HCT116 (cell line): ENCODE results near the gene SHF. TPM values are rescaled to one million over a fixed set of nuclear protein-coding genes. Genes with fewer than 3 reads are reported as not detected.
A peak's percentile ranks its signal among the peaks of the same experiment; 100 is the strongest.

Source experiments
- ATAC-seq: fragments of 200-7000 bp; cut with Tn5 transposase; 2 replicates; pipeline ENCODE4 v1.9.1; 2020; ENCODE audit warnings: mild to moderate bottlenecking, moderate library complexity
- BruUV-seq: library from RNA; stranded (reverse); fragments of 400-500 nt; replicated peaks from 2 replicates; lab custom pipeline; 2021; lab: Mats Ljungman, UMichigan
- CTCF ChIA-PET: fragments of 300-600 bp; sonication (Branson Sonifier 250); formaldehyde crosslinking; loops from one replicate; lab custom pipeline; 2021; ENCODE audit warnings: antibody characterized with exemption; lab: Charles Lee
- POLR2A ChIA-PET: fragments of 300-600, 350-600 bp; sonication (Branson Sonifier 250); formaldehyde crosslinking; loops from one replicate; lab custom pipeline; 2021; ENCODE audit warnings: antibody characterized with exemption; lab: Charles Lee
- RAD21 ChIA-PET, 2 experiments: fragments of 300-600 bp; sonication (Branson Sonifier 250); formaldehyde crosslinking; loops; one replicate each; lab custom pipeline; 2023; ENCODE audit warnings: low total read pairs in 2 of 2; ENCODE audit not compliant: uncharacterized antibody in 2 of 2, unreplicated experiment in 2 of 2, low non-redundant PET in 1 of 2; lab: Charles Lee
- DNase-seq: peaks from one replicate; pipeline ENCODE4 v3.0.0-alpha.2; 2010; ENCODE audit warnings: low read depth, low spot score
- H2AFZ ChIP-seq: fragments of 200-600 bp; shearing (Covaris generic), sonication (generic); 2 replicates; pipeline ENCODE4 v1.6.1; 2017; ENCODE audit warnings: low read depth, mixed run types, mixed read lengths, antibody characterized with exemption, low read length; ENCODE audit not compliant: poor library complexity, severe bottlenecking
- H3K27ac ChIP-seq: 2 replicates; pipeline ENCODE4 v1.5.1; 2012; ENCODE audit warnings: low read depth, low read length
- H3K27me3 ChIP-seq: fragments of 200-600 bp; sonication (generic); 2 replicates; pipeline ENCODE4 v1.6.1; 2016; ENCODE audit warnings: mixed run types, low read length, mixed read lengths; ENCODE audit not compliant: insufficient read depth
- H3K36me3 ChIP-seq, 2 experiments: fragments of 200-500 bp in 1 of 2; fragments of 200-600 bp in 1 of 2; sonication (Bioruptor generic) in 1 of 2; sonication (generic) in 1 of 2; 2 replicates each; pipeline versions ENCODE4 v1.5.1 to v1.6.1; 2014 to 2016; ENCODE audit warnings: low read length in 2 of 2, inconsistent platforms in 1 of 2, mixed read lengths in 1 of 2, mixed run types in 1 of 2; ENCODE audit not compliant: insufficient read depth in 2 of 2, control insufficient read depth in 1 of 2
- H3K4me1 ChIP-seq, 2 experiments: fragments of 200-600 bp in 1 of 2; sonication (generic) in 1 of 2; 2 replicates each; pipeline versions ENCODE4 v1.5.1 to v1.6.1; 2012 to 2017; ENCODE audit warnings: low read length in 2 of 2, inconsistent platforms in 1 of 2, mild to moderate bottlenecking in 1 of 2, mixed read lengths in 1 of 2, mixed run types in 1 of 2, moderate library complexity in 1 of 2; ENCODE audit not compliant: insufficient read depth in 2 of 2, control insufficient read depth in 1 of 2
- H3K4me2 ChIP-seq: fragments of 200-600 bp; sonication (generic); 2 replicates; pipeline ENCODE4 v1.6.1; 2017; ENCODE audit warnings: mixed run types, low read length, mixed read lengths
- H3K4me3 ChIP-seq, 2 experiments: fragments of 200-600 bp in 1 of 2; sonication (generic) in 1 of 2; replicated peaks in 1 of 2; 2 replicates each; pipeline ENCODE4 v1.5.1; 2011 to 2016; ENCODE audit warnings: low read length in 2 of 2, control low read depth in 1 of 2, low read depth in 1 of 2, mild to moderate bottlenecking in 1 of 2, mixed read lengths in 1 of 2, mixed run types in 1 of 2
- H3K79me2 ChIP-seq: fragments of 200-600 bp; sonication (generic); 2 replicates; pipeline ENCODE4 v1.6.1; 2017; ENCODE audit warnings: mild to moderate bottlenecking, mixed run types, low read length, moderate library complexity, mixed read lengths; ENCODE audit not compliant: insufficient read depth
- H3K9ac ChIP-seq: fragments of 200-600 bp; sonication (generic); 2 replicates; pipeline ENCODE4 v1.6.1; 2016; ENCODE audit warnings: low read length, mixed read lengths
- H3K9me2 ChIP-seq: fragments of 200-600 bp; sonication (generic), shearing (Covaris generic); 2 replicates; pipeline ENCODE4 v1.6.1; 2017; ENCODE audit warnings: mixed run types, mild to moderate bottlenecking, moderate library complexity; ENCODE audit not compliant: insufficient read depth
- H3K9me3 ChIP-seq, 2 experiments: fragments of 200-500 bp in 1 of 2; fragments of 200-600 bp in 1 of 2; sonication (Bioruptor generic) in 1 of 2; sonication (generic) in 1 of 2; 2 replicates each; pipeline ENCODE4 v1.6.1; 2014 to 2017; ENCODE audit warnings: low read length in 2 of 2, mixed read lengths in 2 of 2, inconsistent platforms in 1 of 2, low read depth in 1 of 2, mild to moderate bottlenecking in 1 of 2, mixed run types in 1 of 2, moderate library complexity in 1 of 2; ENCODE audit not compliant: control insufficient read depth in 1 of 2, insufficient read depth in 1 of 2
- H4K20me1 ChIP-seq: fragments of 200-600 bp; sonication (generic), shearing (Covaris generic); 2 replicates; pipeline ENCODE4 v1.6.1; 2017; ENCODE audit warnings: mixed run types, mild to moderate bottlenecking, moderate library complexity; ENCODE audit not compliant: insufficient read depth
- EGR1 ChIP-seq: IDR thresholded peaks from 2 replicates; pipeline ENCODE4 v1.6.1; 2012; ENCODE audit warnings: low read depth
- EZH2phosphoT487 ChIP-seq: fragments of 200-600 bp; IDR thresholded peaks from 2 replicates; pipeline ENCODE4 v1.6.1; 2018; ENCODE audit warnings: antibody characterized with exemption, borderline replicate concordance
- JUND ChIP-seq: IDR thresholded peaks from 2 replicates; pipeline ENCODE4 v1.6.1; 2012
- MAX ChIP-seq: IDR thresholded peaks from 2 replicates; pipeline ENCODE4 v1.6.1; 2012
- REST ChIP-seq: IDR thresholded peaks from 2 replicates; pipeline ENCODE4 v1.6.1; 2012; ENCODE audit warnings: low read depth
- SIN3A ChIP-seq: IDR thresholded peaks from 2 replicates; pipeline ENCODE4 v1.6.1; 2012; ENCODE audit warnings: low read depth
- ZNF274 ChIP-seq: fragments of 200-500 bp; sonication (Bioruptor generic); IDR thresholded peaks from 2 replicates; pipeline ENCODE4 v1.6.1; 2014; ENCODE audit warnings: mild to moderate bottlenecking, low read depth, low read length, inconsistent platforms
- intact Hi-C: fragments of 100-400 bp; cut with micrococcal nuclease; formaldehyde crosslinking; loops from 2 replicates; pipeline ENCODE4 v1.10.0; 2022
- total RNA-seq: library from RNA; stranded (reverse); gene quantifications from one replicate; pipeline ENCODE4 v1.2.1, GENCODE V29; 2021; ENCODE audit not compliant: unreplicated experiment

The SHF gene
- total RNA-seq, 1 experiment from 2014 or later, result 2.6 TPM

- peak overlapping the region; percentile 62 for H3K9ac ChIP-seq
- POLR2A ChIA-PET, result interaction anchor here (0.7 to 2.8 kb wide), 2 partner anchors 12 to 33 kb away, joined by 3 to 5 read pairs; no protein-coding TSS in a partner anchor
- H2AFZ ChIP-seq, result no peak overlapping the region
- no peaks in the 10 kb centered on the region for H3K36me3 ChIP-seq
- BruUV-seq, result TSS peak; percentile 53
- TF ChIP-seq REST (no peak), MAX (no peak), EZH2phosphoT487 (no peak), ZNF274 (no peak), JUND (no peak), SIN3A (no peak), EGR1 (no peak)
- TF ChIP-seq, all 23 proteins: peak for 0
- ATAC-seq, result no peak
- Histone ChIP-seq H3K9me2 (no peaks in the 10 kb centered on the region), H3K79me2 (no peaks in the 10 kb centered on the region), H3K27me3 (no peaks in the 10 kb centered on the region), H3K9me3 (no peaks in the 10 kb centered on the region), H3K4me2 (peak overlapping the region; percentile 87), H3K4me1 (peaks cover 7 to 12% of the 10 kb centered on the region in 2 experiments; a peak in 3 of 4 replicates), H3K4me3 (peak overlapping the region; percentile 67 to 68), H4K20me1 (no peaks in the 10 kb centered on the region), H3K27ac (peak overlapping the region; percentile 40; the same call in 1 of the 2 replicates)
- intact Hi-C loops, result no loop called here
- ChIA-PET RAD21 (no interaction called here), CTCF (interaction anchor here (0.9 to 6.0 kb wide), 4 partner anchors 9 to 327 kb away, joined by 3 to 40 read pairs (median 4); no protein-coding TSS in a partner anchor)
- no peak for DNase-seq
Measured at GRCh38 chr15:45130291-45131000, 57.3 kb downstream of the SHF start.
